SH-SY5Y (cell line): ENCODE results near the gene FBXL17.

ENCODE experiments used
- GATA2 ChIP-seq: IDR thresholded peaks from 2 replicates; pipeline ENCODE4 v1.6.1; 2011; ENCODE audit warnings: mild to moderate bottlenecking, low read depth, low read length
- GATA3 ChIP-seq: IDR thresholded peaks from 2 replicates; pipeline ENCODE4 v1.6.1; 2011; ENCODE audit warnings: low read depth, mild to moderate bottlenecking, low read length, moderate library complexity

Gene FBXL17

DNA sequence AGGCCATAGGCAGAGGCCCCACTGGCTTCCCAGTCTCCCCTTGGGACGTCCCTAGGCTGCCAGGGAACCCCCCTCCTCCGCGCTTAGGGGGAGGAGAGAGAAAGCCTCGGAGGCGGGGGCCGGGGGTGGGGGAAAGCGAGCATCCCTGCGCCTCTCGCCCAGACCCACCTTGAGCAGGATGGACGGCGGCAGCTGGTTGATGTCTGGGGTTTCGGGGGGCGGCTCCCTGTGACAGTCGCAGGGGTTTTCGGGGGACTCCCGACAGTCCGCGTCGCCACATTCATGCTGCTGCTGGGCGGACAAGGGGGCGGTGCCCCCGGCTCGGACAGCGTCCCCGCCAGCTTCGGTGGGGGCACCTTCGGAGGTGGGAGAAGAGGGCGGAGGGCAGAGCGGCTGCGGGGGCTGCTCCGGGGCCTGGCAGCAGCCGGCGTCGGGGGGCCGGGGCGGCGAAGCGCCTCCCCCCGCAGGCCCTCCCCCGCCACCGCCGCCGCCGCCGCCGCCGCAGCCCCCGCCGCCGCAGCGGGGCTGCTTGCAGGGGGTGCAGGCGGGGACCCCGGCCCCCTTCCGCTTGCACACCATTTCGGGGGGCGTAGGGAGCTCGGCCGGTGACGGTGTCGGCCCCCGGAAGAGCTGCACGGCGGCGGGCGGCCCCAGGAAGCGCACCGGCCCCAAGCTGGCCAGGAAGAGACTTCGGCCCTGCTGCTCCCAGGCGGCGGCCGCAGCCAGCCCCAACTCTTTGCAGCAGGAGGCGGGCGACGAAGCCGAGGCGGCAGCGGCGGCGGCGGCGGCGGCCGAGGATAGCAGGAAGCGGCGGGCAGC lies 1.2 kb downstream of the FBXL17 start:
- TF ChIP-seq GATA2: no peak
- TF ChIP-seq GATA3: no peak

DNA sequence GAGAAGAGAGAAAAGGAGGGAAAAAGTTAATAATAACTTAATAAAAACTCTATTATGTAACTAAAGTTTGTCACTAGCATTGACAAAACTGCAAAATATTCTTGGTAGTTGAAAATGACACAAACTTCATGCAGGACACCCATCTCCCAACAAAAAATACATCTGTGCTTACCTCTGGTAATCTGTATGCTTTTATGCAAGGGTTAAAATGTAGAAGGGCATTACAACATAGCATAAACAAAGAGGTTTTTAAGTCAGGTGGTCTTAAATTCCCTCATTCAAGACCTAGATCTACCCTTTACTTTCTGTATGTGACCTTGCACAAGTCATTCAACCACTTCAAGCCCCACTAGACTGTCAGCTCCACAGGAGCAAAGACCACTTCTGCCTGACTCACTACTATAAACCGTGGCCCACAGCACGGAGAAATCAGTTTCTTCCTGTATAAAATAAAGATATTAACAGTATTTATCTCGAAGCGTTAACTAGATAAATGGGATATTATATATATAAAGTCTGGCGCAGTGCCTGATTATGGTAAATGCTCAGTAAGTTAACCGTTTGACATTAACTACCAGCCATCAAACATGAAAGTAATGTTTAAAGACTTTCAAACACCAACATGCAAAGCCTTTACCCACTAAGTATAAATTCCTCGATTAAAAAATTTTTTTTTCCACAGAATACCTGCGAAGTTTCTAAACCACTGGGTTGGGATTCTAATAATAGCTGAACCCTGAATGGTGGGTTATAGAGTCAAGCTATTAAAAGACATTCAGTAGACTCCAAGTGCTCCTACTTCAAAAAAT lies 2.0 kb downstream of the FBXL17 start:
- TF ChIP-seq GATA3 (no peak), GATA2 (no peak)

DNA sequence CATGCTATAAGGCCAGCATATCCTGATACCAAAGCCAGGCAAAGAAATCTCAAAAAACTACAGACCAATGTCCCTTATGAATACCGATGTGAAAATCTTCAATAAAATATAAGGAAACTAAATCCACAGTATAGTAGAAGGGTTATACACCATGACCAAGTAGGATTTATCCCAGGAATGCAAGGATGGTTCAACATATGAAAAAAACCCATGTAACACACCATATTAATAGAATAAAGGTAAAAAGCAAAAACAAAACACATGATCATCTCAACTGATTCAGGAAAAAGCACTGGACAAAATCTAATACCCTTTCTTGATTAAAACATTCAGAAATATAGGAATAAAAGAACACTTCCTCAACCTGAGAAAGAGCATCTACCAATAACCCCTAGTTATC lies 6.1 kb downstream of the FBXL17 start:
- TF ChIP-seq GATA2 (no peak), GATA3 (no peak)

DNA sequence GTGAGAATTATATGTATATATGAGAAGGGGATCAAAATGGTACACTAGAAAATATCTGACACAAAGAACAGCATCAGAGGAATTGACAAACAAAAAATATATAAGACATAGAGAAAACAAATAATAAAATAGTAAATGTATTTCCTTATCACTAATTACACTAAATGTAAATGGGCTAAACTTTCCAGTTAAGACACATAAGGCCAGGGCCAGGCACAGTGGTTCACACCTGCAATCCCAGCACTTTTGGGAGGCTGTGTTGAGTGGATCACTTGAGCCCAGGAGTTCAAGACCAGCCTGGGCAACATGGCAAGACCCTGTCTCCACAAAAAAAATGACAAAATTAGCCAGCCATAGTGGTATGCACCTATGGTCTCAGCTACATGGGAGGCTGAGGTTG lies 8.5 kb downstream of the FBXL17 start:
- no peak for TF ChIP-seq GATA2
- TF ChIP-seq GATA3: no peak

DNA sequence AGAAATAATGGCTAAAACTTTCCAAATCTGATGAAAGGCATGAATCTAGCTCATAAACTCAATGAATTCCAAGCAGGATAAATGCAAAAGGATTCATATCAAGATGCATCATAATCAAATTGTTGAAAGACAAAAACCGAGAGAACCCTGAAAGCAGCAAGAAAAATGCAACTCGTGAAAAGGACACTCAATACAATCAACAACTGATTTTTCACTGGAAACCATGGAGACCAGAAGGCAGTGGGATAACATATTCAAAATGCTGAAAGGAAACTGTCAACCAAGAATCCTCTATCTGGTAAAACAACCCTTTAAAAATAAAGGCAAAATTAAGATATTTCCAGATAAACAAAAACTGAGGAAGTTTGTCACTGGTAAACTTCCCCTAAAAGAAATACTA lies 9.5 kb downstream of the FBXL17 start:
- TF ChIP-seq GATA3 (no peak), GATA2 (no peak)

DNA sequence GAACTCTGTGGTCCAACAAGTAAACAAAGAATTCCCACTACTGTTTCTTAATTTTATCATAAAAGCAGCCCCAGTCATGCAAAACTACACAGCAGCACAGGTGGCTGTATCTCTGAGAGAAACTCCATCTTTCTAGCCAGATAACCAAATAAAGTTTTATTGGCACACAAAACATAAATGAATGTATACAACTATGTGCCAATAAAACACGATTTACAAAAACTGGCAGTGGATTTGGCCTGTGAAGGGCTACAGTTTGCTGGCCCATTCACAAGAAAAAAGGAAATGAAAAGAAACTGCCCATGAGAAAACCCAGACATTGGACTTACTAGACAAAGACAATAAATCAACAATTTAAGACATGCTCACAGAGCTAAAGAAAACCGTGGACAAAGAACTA lies 10.6 kb downstream of the FBXL17 start:
- TF ChIP-seq GATA2 (no peak), GATA3 (no peak)

DNA sequence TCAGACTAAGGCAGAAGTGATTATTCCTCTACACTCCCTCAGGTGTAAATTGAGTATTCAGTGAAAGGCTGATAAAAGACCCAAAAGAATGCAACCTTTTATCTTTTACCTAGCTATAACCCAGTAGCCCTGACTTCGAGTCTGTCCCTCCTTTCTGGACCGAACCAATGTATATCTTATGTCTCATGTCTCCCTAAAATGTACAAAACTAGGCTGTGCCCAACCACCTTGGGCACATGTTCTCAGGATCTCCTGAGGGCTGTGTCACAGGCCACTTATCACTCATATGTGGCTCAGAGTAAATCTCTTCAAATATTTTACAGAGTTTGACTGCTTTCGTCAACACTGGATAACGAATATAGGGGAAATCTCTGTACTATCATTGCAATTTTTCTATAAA lies 12.7 kb downstream of the FBXL17 start:
- TF ChIP-seq GATA3 (no peak), GATA2 (no peak)

DNA sequence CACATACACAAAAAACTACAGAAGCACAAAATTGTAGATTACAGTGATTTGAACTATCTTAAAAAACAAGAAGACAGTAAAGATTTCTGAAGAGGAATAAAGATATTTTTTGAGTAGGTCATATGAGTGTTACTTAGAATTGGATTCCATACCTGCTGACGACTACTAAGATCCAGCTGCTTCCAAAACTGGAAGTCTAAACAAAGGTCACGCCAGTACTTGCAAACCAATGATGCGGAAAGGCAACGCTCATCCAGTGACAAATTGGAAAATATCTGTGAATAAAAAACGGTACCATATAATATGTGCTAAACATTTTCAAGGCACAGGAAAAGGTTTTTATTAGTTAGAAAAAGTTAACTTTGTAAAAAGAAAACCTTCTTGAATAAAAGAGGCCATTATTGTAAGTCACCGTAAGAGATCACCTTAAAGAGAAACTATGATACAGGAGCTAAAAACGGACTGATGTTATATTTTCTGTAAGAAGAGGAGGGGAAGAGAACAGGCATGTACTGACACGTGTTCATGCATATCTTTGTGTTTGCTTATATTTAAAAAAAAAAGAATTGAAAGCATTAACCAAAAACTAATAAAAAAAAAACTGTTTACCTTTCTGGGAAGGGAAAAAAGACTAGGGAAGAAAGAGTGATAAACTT lies 14.1 kb downstream of the FBXL17 start:
- TF ChIP-seq GATA3 (no peak), GATA2 (no peak)

DNA sequence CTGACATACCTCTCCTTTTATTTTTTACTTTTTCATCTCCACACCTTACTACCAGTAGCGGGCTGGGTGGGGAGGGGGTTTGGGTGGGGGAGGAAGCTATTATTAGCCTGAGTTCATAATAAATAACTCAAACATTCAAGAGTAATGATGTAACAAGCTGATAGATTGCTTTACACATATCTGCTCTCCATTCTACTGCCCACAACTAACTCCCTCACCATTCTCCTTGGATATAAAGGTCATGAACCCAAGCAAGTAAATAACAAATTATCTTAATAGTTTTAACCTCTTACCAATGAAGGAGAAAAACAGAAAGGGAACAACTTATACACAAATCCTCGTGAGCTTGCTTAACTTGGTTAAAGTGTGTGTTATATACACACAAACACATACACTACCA lies 15.4 kb downstream of the FBXL17 start:
- TF ChIP-seq GATA3: no peak
- TF ChIP-seq GATA2: no peak

DNA sequence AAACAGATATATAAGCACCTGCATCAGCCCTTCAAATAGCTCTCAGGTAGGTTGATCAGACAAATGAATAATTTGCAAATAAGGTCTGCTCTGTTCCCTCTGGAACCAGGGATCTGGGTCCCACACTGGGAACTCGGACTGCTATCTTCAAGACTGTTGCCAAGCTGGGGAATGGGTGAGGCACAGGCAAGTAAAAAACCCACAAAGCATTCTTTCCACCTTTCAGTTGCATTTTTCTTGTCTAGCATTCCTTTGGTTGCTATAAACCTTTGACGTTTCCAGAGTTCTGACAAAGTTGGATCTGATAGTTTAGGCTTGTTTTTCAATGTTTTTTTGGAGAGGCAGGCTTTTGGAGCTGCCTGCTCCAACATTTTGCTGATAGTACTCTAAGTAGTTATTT lies 20.1 kb downstream of the FBXL17 start:
- TF ChIP-seq GATA2 (no peak), GATA3 (no peak)

DNA sequence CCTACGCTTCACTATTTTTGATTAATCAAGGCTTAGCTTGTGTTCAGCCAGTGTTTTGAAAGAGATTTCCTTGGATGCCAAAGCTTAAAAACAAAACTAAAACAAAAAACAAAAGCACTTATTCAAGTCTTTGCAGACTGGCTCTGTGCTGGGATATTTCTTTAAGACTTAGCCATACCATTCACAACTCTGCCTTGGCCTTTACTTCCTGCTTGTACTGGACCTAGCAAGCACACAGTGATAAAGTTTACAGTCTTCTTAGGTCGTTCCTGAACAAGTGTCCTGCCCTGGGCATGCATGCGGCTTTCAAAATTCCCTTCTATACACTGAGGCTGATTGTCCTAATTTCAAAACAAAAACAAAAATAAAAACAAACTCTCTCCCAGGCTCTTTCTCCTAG lies 20.7 kb downstream of the FBXL17 start:
- TF ChIP-seq GATA2 (no peak), GATA3 (no peak)

DNA sequence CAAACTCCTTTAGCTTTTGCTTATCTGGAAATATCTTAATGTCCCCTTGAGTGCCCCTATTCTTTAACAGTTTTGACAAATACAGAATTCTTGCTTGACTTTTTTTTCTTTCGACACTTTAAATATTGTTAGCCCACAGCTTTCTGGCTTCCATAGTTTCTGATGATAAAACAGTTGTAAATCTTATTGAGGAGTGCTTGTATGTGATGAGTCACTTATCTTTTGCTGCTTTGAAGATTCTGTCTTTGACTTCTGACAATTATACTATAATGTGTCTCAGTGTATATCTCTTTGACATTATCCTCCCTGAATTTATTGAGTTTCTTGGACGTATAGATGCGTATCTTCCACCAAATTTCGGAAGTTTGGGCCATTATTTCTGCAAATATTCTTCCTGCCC lies 21.6 kb downstream of the FBXL17 start:
- TF ChIP-seq GATA3: no peak
- TF ChIP-seq GATA2: no peak

DNA sequence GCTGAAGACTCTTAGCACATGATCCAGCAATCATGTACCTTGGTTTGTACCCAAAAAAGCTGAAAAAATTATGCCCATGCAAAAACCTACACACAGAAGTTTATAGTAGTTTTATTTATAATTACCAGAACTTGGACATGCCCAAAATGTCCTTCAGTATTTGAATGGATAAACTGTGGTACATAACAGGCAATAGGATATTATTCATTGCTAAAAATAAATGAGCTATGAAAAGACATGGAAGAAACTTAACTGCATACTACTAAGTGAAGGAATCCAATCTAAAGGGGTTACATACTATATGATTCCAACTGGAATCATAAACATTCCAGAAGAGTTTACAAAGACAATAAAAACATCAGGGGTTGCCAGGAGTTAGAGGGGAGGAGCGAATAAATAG lies 25.6 kb downstream of the FBXL17 start:
- no peak for TF ChIP-seq GATA2
- no peak for TF ChIP-seq GATA3

DNA sequence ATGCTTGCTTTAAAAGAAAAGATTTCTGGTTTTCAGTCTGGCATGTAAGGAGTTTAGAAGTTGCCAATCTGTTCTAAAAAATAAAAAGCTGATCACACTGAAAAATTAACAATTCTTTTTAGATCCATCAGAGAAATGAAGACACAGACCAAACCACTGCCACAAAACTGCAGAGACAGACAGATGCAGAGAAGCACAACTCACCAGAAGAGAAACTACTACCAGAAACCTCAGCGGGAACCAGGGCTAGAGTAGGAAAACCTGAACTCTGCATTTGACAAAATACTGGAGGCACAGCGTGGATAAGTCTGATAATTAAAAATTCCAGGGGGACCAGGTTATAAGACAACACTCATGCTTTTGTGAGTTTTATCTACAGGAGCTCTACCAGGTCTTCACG lies 28.8 kb downstream of the FBXL17 start:
- TF ChIP-seq GATA3: no peak
- TF ChIP-seq GATA2: no peak
